Effector CD8-positive, alpha-beta T cell (primary cell): ENCODE measurements around the gene PPP1R14B.

ENCODE experiments used
- DNase-seq: peaks from one replicate; lab custom pipeline; 2025; lab: John Stamatoyannopoulos, UW

PPP1R14B gene

DNA sequence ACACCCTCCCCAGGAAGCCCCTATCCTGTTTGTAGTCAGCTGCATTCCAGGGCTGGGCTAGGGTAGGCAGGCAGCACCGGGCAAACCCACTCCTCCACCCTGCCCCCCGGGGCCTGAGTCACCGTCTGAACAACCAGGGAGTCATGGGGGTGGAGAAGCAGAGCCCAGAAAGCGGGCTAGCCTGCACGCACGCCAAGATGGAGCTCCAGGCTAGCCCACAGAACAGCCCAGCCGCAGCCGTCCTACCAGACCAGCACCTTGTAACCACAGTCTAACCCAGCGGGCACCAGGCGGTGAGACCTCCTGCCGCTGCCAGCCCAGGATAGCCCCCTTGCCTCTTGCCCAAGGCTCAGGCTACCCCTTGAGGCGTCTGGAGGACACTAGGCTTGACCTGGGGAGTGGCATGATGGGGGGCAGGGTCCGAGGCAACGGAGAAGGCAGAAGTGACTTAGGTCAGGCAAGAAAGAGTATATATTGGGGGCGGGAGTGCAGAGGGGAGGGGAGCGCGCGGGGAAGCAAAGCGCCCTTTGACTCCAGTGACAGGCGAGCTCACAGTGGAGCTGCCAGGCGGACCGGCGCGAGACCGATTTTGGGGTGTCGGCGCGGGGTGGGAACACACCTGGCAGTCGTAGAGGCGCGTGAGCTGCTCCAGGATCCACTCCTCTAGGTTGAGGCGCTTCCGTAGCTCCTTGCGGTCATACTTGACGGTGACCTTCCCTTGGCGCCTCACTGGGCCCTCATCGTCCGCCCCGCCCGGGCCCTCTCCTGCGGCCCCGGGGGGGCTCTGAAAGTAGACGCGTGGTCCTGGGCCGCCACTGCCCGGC lies 734 bp downstream of the PPP1R14B start:
- peak; percentile 33 for DNase-seq

DNA sequence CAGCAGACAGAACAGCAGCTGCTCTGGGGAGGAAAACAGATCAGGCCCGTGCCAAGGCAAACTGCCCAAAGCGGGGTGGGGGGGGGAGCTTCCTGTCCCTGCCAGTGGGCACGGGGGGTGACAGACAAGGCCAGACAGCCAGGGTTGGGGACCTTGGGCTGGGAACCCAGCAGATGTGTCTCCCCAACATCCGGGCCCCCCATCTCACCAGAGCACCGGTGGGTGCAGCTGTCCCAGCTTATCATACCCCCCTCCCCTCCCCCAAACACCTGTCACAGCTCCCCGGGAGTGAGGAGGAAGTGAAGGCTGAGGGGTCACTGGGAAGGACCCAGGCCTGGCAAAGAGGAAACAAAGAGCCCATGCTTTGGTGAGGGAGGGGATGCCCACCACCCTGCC lies 1.3 kb downstream of the PPP1R14B start:
- peak; percentile 17 for DNase-seq

DNA sequence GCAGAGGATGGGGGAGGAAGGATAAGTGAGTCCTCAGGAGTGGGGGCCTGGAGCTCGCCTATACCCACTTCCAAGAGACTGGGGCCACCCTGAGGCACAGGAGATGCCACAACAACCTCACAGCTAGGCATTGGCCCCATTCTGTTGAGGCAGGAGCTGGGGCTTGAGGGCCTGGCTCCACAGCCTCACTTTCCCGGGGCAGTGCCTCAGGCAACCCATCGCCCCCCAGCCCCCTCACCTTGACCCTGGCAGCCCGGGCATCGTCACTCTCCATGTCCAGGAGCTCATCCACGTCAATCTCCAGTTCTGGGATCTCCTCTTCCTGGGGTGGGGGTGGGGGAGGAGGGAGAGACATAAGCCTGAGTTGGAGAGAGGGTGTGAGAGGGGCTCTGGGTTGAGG lies 1.8 kb downstream of the PPP1R14B start:
- no peak for DNase-seq

DNA sequence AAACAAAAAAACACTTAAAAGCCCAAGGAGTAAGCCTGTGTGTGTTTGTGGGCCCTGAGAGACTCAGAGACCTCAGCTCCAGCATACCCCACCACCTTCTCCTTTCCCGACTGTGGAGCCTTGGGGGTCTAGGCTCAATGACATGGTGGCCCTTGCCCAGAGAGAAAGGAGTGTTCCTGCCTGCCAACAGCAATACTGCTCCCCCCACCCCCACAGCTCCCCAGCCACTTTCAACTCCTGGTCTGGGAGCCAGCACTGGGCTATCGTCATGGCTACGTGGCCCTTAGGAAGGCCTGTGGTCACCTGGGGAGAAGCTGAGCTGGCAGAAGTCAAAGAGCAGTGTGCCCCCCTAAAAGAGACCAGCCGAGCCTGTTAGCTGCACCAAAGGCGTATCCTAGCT lies 2.6 kb downstream of the PPP1R14B start:
- no peak for DNase-seq

DNA sequence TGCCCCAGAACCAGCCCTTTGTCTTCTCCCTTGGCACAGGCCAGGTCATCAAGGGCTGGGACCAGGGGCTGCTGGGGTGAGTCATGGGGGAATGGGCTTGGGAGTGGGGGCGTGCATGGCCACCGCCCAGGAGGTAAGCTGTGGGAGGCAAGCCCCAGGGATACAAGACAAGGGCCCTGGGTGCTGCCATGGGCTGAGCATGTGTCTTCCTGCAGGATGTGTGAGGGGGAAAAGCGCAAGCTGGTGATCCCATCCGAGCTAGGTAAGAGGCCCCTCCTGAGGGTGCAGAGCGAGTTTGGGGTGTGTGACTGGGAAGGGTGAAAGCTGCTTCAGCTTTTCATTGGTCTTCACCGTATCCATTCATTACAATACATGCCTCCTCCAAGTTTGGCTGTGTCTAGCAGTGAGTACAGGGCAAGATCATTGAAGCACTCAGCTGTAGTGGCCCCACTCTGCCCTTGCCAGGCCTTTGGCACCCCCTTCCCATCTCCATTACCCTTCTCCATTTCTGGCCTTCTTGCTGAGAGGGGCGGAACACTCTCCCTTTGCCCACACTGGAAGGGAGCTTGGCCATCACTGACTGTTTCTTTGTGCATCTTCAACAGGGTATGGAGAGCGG lies 3.4 kb downstream of the PPP1R14B start:
- no peak for DNase-seq

DNA sequence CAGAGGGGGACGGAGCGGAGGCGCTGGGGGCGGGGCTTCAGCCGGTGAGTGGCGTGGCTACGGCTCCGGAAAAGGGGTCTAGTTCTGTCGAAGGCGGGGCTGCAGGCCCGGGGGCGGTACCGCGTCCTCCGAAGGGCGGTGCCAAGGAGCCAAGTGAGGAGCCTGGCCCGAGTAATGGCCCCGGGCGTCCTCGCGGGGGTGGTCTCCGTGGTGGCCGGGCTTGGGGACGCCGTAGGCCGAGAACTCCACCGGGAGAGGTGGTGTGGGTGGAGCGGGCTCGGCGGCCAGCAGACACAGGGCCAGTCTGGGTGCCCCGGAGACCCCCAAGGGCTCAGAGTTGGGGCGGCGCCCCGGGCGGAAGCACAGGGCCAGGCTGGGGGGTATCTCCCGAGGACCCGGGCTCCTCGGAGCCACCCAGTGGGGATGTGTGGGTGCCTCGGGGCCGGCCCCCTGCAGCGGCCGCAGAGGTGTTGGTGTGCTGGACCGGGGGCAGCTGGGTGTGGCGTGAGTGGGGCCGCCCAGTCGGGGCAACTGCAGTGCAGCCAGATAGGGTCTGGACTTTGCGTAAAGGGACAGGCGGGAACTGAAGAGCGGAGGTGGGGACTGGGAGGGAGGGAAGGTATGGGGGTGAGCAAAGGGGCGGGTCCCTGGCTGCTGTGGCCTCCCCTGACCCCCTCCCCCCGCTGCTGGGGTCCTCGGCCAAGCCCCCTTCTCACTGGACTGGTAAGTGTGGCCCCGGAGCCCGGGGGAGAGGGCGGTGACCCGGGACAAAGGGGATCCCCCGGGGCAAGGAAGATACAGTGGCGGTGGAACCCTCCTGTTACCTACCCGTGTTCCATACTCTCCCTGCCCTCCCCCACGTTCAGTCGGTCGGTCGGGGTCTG lies 5.0 kb downstream of the PPP1R14B start:
- no peak for DNase-seq

DNA sequence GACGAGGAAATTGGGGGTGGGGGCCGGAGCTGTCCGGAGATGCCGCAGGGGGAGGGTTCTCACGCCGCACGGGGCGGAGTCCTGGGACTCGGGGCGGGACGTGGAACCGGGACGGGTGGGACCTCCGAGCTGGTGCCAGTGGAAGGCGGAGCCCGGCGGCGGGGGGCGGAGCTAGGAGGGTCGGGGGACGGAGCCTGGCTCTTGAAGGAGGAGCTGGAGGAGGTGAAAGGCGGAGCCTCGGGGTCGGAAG lies 5.6 kb downstream of the PPP1R14B start:
- DNase-seq = peak; percentile 99

DNA sequence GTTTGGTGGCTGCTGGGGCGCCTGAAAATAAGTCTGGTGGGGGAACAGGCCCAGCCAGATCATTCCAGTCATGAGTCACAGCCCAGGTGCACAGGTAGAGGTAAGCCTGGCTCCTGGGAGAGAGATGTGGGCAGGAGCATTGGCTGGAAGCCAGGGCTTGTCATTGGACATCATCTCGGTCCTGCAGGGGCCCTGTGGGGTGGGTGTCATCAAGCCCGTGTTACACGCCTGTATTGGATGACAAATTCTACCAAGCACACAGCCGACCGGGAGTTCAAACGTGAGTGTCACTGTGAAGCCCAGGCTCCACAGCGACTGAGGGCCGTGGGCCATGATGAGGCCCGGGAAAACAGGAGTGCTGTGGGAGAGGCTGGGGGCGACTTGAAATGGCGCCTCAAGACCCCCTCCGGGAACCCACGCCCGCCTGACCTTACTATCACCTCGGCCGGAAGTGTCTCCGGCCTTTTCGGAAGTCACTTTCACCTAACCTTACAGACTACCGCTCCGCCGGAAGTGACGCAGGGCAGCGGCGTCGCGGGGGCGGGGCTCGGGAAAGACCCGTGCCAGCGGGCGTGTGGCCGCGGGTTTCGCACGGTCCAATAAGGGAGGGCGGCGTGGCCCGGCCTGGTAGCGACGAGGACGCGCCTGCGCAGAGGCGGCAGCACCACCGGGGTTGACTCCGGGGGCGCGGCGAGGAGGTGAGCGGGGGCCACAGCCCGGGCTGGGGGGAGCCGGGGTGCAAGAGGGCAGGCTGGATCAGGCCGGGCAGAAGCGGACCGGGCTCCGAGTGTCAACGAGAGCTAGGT lies 6.1 kb downstream of the PPP1R14B start, which contains the start of gene FKBP2:
Gene FKBP2 (plus strand): TSS at position 661 of the 806 bp plus-strand sequence. CDS start 1,293 bp downstream, outside the sequence.
- peak; percentile 95 for DNase-seq

DNA sequence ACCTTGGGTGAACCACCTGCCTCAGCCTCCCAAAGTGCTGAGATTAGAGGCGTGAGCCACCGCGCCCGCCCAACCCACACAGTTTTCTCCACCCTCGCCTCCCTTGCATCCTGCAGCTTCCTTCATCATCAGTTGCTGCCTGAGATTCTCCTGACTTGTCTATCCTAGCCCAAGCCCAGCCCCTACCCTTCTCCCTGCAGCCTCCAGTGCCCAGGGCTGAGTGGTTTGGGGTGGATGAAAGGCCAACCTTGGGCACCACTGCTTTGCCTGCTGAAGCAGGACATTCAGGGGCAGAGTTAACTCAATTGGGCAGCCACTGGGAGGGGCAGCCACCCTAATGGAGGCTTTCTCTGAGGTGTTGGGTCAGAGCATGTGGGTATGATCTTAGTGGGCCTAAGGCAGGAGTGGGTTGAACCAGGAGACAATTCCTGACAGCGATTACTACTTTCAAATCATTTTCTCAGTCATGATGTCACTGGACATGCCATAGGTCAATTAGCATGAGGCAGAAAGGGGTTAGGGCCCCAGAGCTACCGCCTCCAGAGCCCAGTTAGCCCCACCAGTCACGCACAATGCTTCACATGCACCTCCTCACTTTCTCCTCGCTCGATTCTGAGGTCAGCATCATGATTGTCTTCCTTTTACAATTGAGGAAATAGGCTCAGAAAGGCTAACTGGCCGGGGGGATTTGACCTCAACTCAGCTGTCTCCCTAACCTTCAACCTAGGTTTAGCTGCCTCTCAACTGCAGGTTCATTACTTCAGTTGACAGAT lies 6.9 kb downstream of the PPP1R14B start:
- no peak for DNase-seq

DNA sequence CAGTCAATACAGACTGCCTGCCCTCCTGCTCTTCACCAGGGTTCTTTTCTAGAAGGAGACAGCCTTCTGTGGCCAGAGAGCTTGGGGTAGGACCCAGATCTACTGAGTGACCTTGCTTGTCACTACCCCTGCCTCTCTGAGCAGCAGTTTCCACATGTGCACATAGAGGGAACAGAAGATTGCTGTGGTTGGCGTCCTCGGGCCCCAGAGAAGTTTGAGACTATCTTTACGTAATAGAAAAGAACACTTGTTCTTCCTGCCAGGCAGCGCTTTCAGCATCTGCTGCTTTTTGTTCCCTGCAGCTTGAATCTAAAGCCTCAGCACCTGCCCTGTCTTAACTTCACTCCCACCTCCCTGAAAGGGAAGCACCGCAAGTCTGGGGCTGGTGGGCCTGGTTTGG lies 7.7 kb downstream of the PPP1R14B start:
- DNase-seq = no peak

DNA sequence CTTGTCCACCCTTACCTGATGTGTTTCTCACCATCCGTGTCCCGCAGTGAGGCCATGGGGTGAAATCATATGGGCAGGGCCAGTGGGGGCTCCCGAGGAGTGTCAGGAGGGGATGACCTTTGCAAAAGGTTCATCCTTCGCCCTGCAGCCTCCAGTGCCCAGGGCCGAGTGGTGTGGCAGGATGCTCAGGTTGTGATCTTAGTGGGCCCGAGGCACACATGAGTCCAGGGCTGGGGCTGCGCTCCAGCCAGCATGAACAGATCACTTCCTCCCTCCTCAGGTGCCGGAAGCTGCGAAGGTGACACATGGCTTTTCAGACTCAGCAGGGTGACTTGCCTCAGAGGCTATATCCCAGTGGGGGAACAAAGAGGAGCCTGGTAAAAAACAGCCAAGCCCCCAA lies 8.7 kb downstream of the PPP1R14B start:
- no peak for DNase-seq

DNA sequence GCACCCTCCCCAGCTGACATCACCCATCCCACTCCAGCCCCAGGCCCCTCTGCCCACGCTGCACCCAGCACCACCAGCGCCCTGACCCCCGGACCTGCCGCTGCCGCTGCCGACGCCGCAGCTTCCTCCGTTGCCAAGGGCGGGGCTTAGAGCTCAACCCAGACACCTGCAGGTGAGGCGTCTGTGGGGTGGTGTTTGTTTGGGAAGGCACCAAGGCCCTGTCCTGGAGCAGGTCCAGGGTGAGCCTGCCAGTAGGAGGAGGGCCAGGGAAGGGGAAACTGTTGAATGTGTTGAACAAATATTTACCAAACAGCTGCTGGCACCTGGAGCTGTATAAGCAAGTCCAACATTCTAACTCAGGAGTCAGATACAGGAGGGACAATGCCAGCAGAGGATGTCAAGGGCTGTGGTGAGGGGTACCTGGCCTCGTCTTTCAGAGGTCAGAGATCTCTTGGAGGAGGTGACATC lies 9.2 kb downstream of the PPP1R14B start:
- DNase-seq = no peak

DNA sequence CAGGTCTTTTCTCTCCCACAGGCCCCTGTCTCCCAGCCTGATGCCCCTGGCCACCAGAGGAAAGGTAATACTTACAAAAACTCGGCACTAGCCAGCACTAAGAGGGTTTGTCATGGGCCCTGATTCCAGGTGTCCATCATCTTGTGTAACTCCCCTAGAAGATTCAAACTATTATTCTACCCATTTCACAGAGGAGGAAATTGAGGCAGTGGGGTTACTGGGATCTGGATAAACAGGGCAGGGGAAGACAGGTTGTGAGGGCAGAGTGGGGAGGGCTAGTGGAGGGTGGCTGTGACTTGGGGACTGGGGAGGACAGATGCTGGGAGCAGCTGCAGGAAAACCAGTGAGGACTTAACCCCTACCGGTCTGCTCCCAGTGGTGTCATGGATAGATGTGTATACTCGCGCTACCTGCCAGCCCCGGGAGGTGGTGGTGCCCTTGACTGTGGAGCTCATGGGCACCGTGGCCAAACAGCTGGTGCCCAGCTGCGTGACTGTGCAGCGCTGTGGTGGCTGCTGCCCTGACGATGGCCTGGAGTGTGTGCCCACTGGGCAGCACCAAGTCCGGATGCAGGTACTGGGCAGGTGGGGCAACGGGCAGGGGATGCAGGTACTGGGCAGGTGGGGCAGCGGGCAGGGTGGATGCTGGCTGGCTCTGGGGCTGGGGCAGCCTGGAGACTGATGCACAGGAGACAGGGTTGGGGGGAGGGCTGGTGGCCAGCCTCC lies 11.1 kb downstream of the PPP1R14B start:
- no peak for DNase-seq

DNA sequence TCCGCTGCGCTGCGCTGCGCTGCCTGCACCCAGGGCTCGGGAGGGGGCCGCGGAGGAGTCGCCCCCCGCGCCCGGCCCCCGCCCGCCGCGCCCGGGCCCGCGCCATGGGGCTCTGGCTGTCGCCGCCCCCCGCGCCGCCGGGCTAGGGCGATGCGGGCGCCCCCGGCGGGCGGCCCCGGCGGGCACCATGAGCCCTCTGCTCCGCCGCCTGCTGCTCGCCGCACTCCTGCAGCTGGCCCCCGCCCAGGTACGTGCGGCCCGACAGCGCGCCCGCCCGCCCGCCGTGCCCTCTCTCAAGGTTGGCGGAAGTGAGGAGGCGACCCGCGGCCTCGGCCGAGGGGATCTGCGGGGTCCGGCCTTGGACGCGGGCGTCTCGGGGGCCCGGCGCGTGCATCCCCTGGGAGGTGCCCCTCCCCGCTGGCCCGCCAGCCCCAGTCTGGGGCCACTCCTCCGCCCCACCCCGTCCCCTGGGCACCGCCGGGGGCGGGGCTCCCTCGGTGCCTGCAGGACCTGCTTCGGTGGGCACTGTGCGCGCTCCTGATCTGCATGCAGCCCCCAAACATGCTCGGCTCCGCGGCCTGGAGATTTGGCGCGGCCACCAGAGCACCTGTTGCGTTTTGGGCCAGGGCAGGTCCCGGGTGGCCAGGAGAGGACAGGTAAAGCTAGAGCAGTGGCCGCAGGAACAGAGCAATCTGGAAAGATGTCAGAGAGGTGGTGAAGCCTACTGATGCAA lies 11.9 kb downstream of the PPP1R14B start:
- DNase-seq = peak; percentile 40

DNA sequence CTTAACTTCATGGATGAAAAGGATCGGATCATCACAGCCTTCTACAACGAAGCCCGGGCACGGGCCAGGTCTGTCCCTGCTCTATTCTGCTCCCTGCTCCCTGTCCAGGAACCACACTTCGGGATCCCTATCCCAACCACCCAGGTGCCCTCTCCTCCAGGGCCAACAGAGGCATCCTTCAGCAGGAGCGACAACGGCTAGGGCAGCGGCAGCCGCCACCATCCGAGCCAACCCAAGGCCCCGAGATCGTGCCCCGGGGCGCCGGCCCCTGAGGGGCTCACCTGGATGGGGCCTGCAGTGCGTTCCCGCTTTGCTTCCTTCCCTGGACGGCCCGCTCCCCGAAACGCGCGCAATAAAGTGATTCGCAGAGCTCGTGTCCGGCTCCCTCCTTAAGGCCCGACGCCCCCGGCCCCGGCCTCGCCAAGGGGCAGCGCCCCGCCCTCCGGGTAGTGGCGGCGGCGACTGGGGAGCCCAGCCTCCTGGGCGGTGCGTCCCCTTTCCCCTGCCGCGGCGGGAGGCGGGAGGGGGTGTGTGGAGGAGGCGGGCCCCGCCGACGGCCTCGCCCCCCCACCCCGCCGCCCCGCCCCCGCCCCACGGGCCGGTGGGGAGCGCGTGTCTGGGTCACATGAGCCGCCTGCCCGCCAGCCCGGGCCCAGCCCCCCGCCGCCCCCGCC lies 12.7 kb downstream of the PPP1R14B start, which contains the start of gene VEGFB:
Gene VEGFB (plus strand): TSS at position 672 of the 674 bp plus-strand sequence. CDS start 250 bp downstream, outside the sequence.
- DNase-seq = peak; percentile 67

DNA sequence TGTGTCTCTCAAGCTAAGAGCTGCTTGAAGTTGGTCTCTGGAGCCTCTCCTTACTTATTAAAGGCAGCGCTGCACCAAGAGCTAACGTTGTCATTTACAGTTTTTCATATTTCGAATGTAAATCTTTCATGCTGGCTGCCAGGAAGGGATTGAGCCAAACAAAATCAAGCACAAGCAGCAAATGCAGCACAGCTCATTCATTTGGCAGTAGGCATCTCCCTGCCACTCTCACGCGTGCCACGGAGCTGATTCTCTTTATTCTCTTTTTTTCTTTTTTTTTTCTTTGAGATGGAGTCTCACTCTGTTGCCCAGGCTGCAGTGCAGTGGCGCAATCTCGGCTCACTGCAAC lies 13.8 kb downstream of the PPP1R14B start:
- DNase-seq = no peak

DNA sequence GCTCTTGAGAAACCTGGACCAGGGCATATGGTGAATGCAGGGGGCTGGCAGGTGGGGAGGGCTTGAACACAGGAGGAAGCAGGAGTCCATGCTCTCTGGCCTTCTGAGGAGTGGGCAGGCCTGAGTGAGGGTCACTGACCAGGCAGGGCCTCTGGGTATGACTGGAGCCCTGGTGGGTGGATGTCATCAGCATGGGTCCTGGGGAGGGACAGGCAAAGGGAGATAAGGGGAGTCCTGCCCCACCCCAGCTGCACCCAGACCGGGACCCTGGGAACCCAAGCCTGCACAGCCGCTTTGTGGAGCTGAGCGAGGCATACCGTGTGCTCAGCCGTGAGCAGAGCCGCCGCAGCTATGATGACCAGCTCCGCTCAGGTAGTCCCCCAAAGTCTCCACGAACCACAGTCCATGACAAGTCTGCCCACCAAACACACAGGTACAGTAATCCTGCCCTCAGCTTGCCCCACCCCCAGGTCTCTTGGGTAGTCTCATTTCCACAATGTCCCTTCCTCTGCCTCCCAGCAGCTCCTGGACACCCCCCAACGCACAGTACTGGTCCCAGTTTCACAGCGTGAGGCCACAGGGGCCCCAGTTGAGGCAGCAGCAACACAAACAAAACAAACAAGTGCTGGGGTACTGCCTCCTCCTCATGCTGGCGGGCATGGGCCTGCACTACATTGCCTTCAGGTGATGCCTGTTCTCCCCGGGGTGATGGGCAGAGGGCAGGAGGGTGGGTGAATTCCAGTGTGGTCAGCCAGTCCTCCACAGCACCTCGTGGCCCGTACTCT lies 14.4 kb downstream of the PPP1R14B start:
- no peak for DNase-seq

DNA sequence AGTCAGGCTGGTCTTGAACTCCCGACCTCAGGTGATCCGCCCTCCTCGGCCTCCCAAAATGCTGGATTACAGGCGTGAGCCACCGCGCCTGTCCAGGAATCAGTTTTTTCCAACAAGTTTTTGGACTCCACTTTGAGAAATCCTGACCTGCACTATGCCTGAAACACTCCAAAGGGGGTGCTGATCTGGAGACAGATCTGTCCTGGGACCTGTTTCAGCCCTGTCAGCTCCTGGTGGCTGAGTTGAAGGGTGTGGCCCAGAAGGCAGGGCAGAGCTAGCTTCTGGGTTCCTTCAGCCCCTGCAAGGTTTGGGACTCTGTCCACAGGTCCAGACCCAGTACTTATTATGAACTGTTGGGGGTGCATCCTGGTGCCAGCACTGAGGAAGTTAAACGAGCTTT lies 15.2 kb downstream of the PPP1R14B start:
- DNase-seq = no peak
